Measurements from ENCODE around the gene PNMA6E.

Gene PNMA6E

DNA sequence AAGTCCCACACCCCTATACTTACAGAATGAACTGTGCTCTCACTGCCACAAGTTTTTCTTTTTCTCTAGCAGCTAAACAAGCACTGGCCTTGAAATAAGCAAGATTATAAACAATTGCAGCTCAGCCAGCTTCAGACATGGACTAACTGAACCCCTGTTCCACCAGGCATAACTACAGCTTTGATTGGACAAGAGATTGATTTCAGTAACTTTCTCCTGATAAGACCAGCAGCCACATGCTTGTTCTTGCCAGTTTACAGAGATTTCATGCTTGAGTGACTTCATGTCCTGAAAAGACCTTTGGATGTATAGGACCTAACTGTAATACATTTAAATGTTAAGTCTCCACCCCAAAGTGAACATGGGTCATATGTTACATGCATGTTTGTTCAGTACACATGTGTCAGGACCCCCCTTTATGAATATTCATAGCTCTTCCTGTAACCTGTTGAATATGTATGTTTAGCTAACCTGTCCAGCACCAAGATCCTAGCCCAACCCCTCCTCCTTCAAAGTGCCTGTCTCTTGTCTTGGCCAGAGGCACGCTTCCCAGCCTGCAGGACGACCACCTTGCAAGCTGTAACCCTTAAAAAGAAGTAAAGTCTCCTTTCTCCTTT, 39.3 kb downstream of the PNMA6E start:
- in situ Hi-C loops (cut with MboI; ENCODE audit: low sequenced_read_pairs): no loop called here

DNA sequence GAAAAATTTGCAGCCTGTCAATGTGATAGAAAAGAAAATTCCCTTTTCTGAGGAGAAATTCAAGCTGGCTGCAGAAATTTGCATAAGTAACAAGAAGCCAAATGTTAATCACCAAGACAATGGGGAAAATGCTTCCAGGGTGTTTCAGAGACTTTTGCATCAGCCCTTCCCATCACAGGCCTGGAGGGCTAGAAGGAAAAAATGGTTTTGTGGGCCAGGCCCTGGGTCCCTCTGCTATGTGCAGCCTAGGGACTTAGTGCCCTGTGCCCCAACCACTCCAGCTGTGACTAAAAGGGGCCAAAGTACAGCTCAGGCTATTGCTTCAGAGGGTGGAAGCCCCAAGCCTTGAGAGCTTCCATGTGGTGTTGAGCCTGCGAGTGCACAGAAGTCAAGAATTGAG, 43.3 kb downstream of the PNMA6E start:
- in situ Hi-C loops (cut with MboI; ENCODE audit: low sequenced_read_pairs): no loop called here

- in situ Hi-C loops (cut with MboI; ENCODE audit: low sequenced_read_pairs): no loop called here
Observed at GRCh38 chrX:153353416-153353815, 47.7 kb downstream of the PNMA6E start.

- in situ Hi-C loops (cut with MboI; ENCODE audit: low sequenced_read_pairs): no loop called here
Observed at GRCh38 chrX:153352858-153353257, 48.3 kb downstream of the PNMA6E start.

DNA sequence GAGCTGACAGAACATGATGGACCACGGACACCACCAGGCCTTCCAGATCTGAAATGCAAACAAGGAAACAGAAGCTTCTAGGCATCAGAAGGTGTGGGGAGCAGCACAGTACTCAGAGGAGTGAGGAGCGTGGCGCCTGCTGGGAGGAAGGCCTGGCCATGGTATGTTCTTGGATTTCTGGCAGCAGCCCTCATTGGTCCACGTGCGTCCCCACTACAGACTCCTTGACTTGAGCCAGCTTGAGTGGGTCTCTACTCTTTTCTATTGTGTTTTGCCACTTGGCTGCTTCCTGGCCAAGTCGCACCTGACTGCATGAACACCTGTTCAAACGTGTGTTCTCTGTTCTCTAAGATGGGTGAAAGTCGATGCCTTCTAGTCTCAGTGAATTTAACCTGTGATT, 49.2 kb downstream of the PNMA6E start:
- in situ Hi-C loops (cut with MboI; ENCODE audit: low sequenced_read_pairs): no loop called here

DNA sequence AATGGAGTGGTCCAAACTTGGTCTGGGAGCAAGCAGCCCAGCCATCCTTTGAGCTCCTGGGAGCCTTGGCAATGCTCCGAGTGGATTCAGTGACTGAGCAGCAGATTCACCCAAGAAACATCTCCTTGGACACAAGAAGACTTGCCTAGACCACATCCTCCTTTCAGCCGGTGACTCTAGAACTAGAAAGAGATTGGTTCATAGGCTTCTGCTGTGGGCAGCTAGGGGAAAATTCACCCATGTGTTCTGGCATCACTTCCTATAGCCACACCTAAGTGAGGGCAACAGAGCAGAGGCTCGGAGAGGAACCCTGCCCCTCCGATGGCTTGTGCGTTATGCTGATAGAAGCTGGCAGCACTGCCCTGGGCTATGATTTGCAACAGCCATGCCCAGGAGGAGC, 51.2 kb downstream of the PNMA6E start:
- in situ Hi-C loops (cut with MboI; ENCODE audit: low sequenced_read_pairs): no loop called here

- in situ Hi-C loops (cut with MboI; ENCODE audit: low sequenced_read_pairs): no loop called here
Observed at GRCh38 chrX:153348421-153348820, 52.7 kb downstream of the PNMA6E start.

DNA sequence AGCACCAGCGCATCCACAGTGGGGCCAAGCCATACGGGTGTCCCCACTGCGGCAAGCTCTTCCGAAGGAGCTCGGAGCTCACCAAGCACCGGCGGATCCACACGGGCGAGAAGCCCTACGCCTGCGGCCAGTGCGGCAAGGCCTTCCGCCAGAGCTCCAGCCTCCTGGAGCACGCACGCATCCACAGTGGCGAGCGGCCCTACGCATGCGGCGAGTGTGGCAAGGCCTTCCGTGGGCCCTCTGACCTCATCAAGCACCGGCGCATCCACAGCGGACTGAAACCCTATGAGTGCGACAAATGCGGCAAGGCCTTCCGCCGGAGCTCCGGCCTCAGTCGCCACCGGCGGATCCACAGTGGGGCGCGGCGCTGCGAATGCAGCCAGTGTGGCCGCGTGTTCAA, 53.6 kb downstream of the PNMA6E start:
- in situ Hi-C loops (cut with MboI; ENCODE audit: low sequenced_read_pairs): no loop called here
